ENCODE data around the gene SNX7. TPM values are rescaled to one million over a fixed set of nuclear protein-coding genes. Genes with fewer than 3 reads are reported as not detected.
A peak's percentile ranks its signal among the peaks of the same experiment; 100 is the strongest.

Gene SNX7
- total and polyA plus RNA-seq, 4 donors: 4.9 to 24.8 (median 13.1) TPM

GRCh38 chr1:98794196-98794886 lies 132.8 kb downstream of the SNX7 start:
- DNase-seq (peak; percentile 58 to 83 (median 76)), ATAC-seq (ENCODE audit: insufficient read depth, low FRiP score) (peak; percentile 80)
- TF ChIP-seq, protein P1, sequence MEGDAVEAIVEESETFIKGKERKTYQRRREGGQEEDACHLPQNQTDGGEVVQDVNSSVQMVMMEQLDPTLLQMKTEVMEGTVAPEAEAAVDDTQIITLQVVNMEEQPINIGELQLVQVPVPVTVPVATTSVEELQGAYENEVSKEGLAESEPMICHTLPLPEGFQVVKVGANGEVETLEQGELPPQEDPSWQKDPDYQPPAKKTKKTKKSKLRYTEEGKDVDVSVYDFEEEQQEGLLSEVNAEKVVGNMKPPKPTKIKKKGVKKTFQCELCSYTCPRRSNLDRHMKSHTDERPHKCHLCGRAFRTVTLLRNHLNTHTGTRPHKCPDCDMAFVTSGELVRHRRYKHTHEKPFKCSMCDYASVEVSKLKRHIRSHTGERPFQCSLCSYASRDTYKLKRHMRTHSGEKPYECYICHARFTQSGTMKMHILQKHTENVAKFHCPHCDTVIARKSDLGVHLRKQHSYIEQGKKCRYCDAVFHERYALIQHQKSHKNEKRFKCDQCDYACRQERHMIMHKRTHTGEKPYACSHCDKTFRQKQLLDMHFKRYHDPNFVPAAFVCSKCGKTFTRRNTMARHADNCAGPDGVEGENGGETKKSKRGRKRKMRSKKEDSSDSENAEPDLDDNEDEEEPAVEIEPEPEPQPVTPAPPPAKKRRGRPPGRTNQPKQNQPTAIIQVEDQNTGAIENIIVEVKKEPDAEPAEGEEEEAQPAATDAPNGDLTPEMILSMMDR (IDR thresholded peaks at IDR 0.05; ENCODE audit: control extremely low read depth, extremely low read depth): peak; percentile 57
- Histone ChIP-seq H3K27ac (ENCODE audit: low read depth in 1 of 2, low read length in 1 of 2) (no peak overlapping the region), H3K9ac (ENCODE audit: insufficient read depth in 1 of 2, low read length in 2 of 2) (no peak overlapping the region), H3K9me3 (ENCODE audit: control insufficient read depth in 4 of 4, insufficient read depth in 3 of 4, low read length in 3 of 4) (no peaks in the 10 kb centered on the region), H3K27me3 (ENCODE audit: control insufficient read depth in 3 of 3, insufficient read depth in 3 of 3, low read length in 2 of 3) (no peaks in the 10 kb centered on the region), H3K4me1 (ENCODE audit: control insufficient read depth in 5 of 5, insufficient read depth in 5 of 5, low read length in 5 of 5) (peaks cover 0 to 6% (median 0%) of the 10 kb centered on the region in 5 donors), H3K36me3 (ENCODE audit: control insufficient read depth in 4 of 4, insufficient read depth in 4 of 4, low read length in 4 of 4) (no peaks in the 10 kb centered on the region), H3K4me3 (no peak overlapping the region)
- 10 to 16% methylated on average over 3 of the region's 3 CpGs for WGBS, 2 donors

DNA sequence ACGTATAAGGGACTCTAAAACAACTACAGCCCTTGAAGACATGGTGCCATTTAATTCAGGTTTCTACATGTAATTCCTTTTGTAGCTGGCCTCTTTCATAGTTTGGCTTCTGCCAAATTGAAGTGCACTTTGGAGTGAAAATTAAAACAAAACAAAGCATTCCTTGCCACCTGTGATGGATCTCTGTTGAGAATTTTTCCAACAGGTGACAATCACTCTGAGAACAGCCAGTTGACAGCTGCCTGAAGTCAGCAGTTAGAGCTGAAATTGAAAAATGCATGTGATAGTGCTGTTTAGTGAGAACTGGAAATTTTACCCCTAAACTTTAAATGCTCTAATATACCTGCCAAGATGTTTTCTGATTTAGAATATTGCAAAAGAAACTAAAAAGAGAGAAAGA lies 134.5 kb downstream of the SNX7 start:
- H3K4me3 ChIP-seq: no peak overlapping the region
- ATAC-seq (ENCODE audit: insufficient read depth, low FRiP score) (no peak), DNase-seq (no peak)
- 72 to 88% methylated on average over 1 of the region's 1 CpG for WGBS, 2 donors
- no peaks in the 10 kb centered on the region for H3K36me3 ChIP-seq (ENCODE audit: control insufficient read depth in 4 of 4, insufficient read depth in 4 of 4, low read length in 4 of 4)
- no peak overlapping the region for H3K27ac ChIP-seq (ENCODE audit: low read depth in 1 of 2, low read length in 1 of 2)
- TF ChIP-seq, protein P1 (IDR thresholded peaks at IDR 0.05; ENCODE audit: control extremely low read depth, extremely low read depth): no peak
- H3K27me3 ChIP-seq (ENCODE audit: control insufficient read depth in 3 of 3, insufficient read depth in 3 of 3, low read length in 2 of 3): no peaks in the 10 kb centered on the region
- no peak overlapping the region for H3K9ac ChIP-seq (ENCODE audit: insufficient read depth in 1 of 2, low read length in 2 of 2)
- no peaks in the 10 kb centered on the region for H3K9me3 ChIP-seq (ENCODE audit: control insufficient read depth in 4 of 4, insufficient read depth in 3 of 4, low read length in 3 of 4)
- H3K4me1 ChIP-seq (ENCODE audit: control insufficient read depth in 5 of 5, insufficient read depth in 5 of 5, low read length in 5 of 5): peaks cover 0 to 6% (median 0%) of the 10 kb centered on the region in 5 donors

DNA sequence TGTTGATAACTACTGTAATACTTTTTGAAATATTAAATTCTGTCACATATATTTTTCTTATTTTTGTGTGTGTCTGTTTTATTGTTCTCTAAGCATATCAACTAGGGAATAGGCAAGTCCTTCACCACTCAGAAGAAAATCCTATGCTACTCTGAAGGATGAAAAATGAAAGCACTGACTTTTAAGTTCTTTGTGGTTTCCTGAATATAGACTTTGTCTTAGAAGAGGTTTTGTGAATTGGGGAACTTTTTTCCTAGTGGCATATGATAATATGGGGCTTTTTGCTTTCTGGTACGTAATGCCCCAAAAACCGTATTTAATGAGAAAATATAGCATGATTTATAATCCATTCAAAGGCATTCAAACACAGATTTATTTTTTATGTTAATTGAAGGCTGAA lies 136.0 kb downstream of the SNX7 start:
- no peak overlapping the region for H3K4me3 ChIP-seq
- WGBS, 2 donors: 25 to 61% methylated on average over 2 of the region's 2 CpGs

More for the DNA sequence above, 136.0 kb downstream of the SNX7 start:
- Histone ChIP-seq H3K4me1 (ENCODE audit: control insufficient read depth in 5 of 5, insufficient read depth in 5 of 5, low read length in 5 of 5) (peaks cover 0 to 1% (median 0%) of the 10 kb centered on the region in 5 donors), H3K9me3 (ENCODE audit: control insufficient read depth in 4 of 4, insufficient read depth in 3 of 4, low read length in 3 of 4) (no peaks in the 10 kb centered on the region), H3K27me3 (ENCODE audit: control insufficient read depth in 3 of 3, insufficient read depth in 3 of 3, low read length in 2 of 3) (no peaks in the 10 kb centered on the region), H3K36me3 (ENCODE audit: control insufficient read depth in 4 of 4, insufficient read depth in 4 of 4, low read length in 4 of 4) (no peaks in the 10 kb centered on the region), H3K9ac (ENCODE audit: insufficient read depth in 1 of 2, low read length in 2 of 2) (no peak overlapping the region), H3K27ac (ENCODE audit: low read depth in 1 of 2, low read length in 1 of 2) (no peak overlapping the region)
- ATAC-seq (ENCODE audit: insufficient read depth, low FRiP score) (no peak), DNase-seq (no peak)
- TF ChIP-seq, protein P1 (IDR thresholded peaks at IDR 0.05; ENCODE audit: control extremely low read depth, extremely low read depth): no peak

Measured in lung (tissue), 12 donors.